ENCODE results near the gene KRT16.
A peak's percentile ranks its signal among the peaks of the same experiment; 100 is the strongest.
"Not testable (repeated sequence)": the region's sequence is repeated elsewhere in the genome, so short reads cannot be mapped to it uniquely, and the experiment has no call there.

Gene KRT16

GRCh38 chr17:41647940-41648410 lies 35.4 kb upstream of the KRT16 start:
- DNase-seq (ENCODE audit: low read depth) = peak; percentile 27
- in situ Hi-C loops (cut with HindIII; ENCODE audit: low sequenced_read_pairs) = no loop called here
- H3K4me3 ChIP-seq (ENCODE audit: low read depth, low read length) = peak overlapping the region; percentile 38
- peak; percentile 89 for TF ChIP-seq CTCF (IDR thresholded peaks at IDR 0.05; ENCODE audit: low read depth, low read length, missing control alignments)

DNA sequence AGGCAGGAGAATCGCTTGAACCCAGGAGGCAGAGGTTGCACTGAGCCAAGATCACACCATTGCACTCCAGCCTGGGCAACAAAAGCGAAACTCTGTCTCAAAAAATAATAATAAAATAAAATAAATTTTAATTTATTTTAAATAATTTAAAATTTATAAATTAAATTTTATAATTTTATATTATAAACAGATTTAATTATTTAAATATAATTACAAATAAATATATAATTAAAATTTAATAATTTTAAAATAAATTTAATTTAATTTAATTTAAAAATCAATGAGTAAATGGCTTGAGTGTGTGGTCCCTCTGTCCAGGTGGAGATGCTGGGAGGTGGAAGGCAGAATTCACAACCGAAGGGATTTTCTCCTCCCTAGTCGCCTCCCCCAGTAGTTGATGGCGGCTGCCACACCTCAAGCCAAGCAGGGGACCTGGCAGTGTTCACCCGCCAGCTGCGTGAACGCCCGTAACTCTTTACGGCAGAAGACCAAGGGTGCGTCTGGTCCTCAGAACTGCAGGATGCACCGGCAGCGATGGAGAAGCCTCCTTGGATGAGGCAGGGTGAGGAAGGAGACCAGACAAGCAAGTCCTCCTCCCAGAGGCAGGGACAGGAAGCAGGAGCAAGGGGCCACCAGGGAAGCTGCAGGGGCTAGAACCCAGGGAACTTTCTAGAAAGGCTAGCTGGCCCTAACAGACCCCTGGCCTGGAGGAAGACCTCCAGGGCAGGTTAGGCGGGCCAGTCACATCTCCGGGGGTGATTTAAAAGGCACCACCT lies 34.7 kb upstream of the KRT16 start:
- H3K4me3 ChIP-seq (ENCODE audit: low read depth, low read length) = no peak overlapping the region
- in situ Hi-C loops (cut with HindIII; ENCODE audit: low sequenced_read_pairs) = no loop called here
- TF ChIP-seq CTCF (IDR thresholded peaks at IDR 0.05; ENCODE audit: low read depth, low read length, missing control alignments) = no peak
- no peak for DNase-seq (ENCODE audit: low read depth)

DNA sequence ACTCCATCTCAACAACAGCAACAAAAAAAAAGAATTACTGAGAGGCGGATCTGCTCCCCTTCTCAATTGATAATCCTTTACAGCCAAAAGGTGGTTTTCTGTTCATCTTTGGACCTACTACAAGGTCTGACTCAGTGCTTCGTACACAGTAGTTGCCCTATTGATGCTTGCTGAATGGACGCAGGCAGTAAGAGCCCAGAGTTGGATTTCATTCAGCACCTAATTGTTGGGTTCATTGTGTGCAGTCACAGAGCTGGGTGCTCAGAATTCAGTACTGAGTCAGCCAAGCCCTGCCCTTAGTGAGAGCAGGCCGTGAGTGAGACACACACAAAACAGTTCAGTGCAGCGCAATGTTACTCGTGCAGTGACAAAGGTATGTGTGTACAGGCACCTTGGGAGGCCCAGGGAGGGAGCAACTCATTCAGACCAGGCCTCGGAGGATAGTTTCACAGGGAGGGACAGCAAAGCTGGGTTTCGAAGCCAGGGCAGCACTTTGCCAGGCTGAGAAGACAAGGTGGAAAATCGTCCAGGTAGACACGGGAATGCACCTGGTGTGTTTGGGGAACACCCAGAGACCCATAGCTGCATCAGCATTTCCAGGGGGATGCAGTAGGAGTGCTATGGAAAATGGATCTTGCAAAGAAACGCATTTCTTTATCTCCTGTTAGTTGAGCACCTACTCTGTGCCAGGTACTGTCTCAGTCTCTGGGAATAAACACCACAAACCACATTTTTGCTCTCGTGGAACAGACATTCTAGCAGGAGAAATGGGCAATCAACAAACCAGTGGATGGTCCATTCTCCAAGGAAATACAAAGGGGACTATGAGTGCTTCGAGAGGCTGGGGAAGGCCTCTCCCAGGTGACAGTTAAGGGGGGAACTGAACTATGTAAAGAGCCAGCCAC lies 29.9 kb upstream of the KRT16 start:
- H3K4me3 ChIP-seq (ENCODE audit: low read depth, low read length) = no peak overlapping the region
- in situ Hi-C loops (cut with HindIII; ENCODE audit: low sequenced_read_pairs) = no loop called here
- TF ChIP-seq CTCF (IDR thresholded peaks at IDR 0.05; ENCODE audit: low read depth, low read length, missing control alignments) = no peak
- DNase-seq (ENCODE audit: low read depth) = no peak

- in situ Hi-C loops (cut with HindIII; ENCODE audit: low sequenced_read_pairs); H3K4me3 ChIP-seq (ENCODE audit: low read depth, low read length); DNase-seq (ENCODE audit: low read depth): not testable (repeated sequence)
Measured at GRCh38 chr17:41640596-41640995, 28.0 kb upstream of the KRT16 start.

DNA sequence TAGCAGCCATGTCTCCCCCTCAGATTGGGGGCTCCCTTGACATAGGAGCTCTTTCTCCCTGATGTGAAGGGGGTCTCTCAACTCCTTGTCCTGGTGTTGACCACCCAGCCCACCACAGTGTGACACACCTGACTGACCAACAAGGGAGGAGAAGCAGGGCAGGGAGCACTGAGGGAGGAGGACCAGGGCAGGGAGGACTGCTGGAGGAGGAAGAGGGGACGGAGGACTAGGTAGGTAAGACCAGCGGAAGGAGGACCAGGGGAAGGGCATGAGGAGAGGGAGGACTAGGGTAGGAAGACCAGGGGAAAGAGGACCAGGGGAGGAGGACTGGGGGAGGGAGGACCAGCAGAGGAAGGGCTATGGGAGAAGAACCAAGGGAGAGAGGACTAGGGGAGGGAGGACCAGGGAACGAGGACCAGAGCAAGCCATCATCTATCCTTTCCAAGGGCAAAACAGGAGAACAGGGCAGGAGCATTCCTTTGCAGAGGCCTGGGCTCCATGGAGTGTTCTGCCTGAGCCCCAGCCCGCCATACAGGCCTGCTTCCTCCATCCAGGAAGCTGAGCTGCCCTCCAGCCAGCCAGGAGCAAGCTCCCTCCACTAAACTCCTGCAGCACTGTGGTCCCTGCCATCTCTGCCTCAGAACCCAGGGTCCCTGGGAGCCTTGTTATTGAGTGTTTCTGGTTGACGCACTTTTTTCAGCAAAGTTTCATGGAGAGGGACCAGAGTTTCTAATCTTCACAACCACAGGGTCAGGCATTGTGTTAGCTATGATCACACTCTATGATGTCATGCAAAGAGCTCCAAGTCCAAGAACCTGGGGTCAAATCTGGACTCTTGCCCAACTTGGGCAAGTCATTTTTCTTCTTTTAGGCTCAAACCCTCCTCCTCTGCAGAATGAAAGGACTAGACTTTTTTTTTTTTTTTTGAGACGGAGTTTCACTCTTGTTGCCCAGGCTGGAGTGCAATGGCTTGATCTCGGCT lies 27.2 kb upstream of the KRT16 start:
- DNase-seq (ENCODE audit: low read depth) = no peak
- no peak for TF ChIP-seq CTCF (IDR thresholded peaks at IDR 0.05; ENCODE audit: low read depth, low read length, missing control alignments)
- in situ Hi-C loops (cut with HindIII; ENCODE audit: low sequenced_read_pairs) = loop anchor here (5.0 kb wide), 1 partner anchor 87 kb away; no protein-coding TSS in a partner anchor
- H3K4me3 ChIP-seq (ENCODE audit: low read depth, low read length) = no peak overlapping the region

DNA sequence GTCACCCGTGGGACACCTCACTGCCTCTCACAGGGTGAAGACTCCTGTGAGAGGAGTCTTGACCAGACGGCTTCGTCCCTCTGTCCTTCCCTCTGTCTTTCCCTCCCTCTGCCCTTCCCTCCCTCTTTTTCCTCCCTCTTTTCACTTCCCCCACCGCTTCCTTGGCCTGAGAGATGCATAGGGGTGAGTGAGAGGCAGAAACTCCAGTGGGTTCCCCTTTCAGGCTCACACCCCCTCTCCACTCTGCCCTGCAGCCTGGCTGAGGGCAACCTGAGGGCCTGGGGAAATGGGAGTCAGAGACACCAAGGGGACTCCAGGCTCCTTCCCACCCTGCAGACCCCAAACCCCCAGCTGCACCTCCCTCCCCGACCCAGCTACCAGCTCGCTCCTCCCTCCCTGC lies 26.4 kb upstream of the KRT16 start:
- in situ Hi-C loops (cut with HindIII; ENCODE audit: low sequenced_read_pairs) = loop anchor here (5.0 kb wide), 1 partner anchor 87 kb away; no protein-coding TSS in a partner anchor
- no peak for DNase-seq (ENCODE audit: low read depth)
- TF ChIP-seq CTCF (IDR thresholded peaks at IDR 0.05; ENCODE audit: low read depth, low read length, missing control alignments) = no peak

More for the DNA sequence above, 26.4 kb upstream of the KRT16 start:
- H3K4me3 ChIP-seq (ENCODE audit: low read depth, low read length) = no peak overlapping the region
